GM19452 (cell line): ENCODE results near the gene PLSCR3.

Source experiments
- ATAC-seq: cut with Tn5 transposase; IDR thresholded peaks from one replicate; pipeline ENCODE4 v1.9.1; 2021; ENCODE audit not compliant: unreplicated experiment

The PLSCR3 gene

DNA sequence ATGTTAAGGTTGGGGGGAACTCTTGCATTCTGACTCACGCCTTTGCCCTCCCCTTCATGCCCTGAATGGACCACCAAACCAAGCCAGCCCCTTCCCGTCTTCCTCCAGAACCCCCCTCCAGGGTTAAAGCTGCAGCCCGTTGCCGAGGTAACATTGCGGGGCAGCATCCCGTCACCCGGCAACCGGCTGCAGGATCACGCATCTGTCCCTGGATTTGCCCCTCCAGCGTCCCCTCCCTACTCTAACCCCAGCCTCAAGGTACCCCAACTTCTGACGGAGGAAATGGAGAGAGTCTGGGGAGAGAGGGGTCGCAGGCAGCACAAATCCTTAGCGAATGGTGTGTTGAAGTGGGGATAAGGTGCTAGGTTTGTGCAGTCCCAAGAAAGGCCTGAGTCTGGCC, 12.8 kb upstream of the PLSCR3 start:
- no peak for ATAC-seq

GRCh38 chr17:7406235-7406825, 12.0 kb upstream of the PLSCR3 start:
- no peak for ATAC-seq

- no peak for ATAC-seq
Measured at GRCh38 chr17:7405350-7406234, 11.3 kb upstream of the PLSCR3 start.

DNA sequence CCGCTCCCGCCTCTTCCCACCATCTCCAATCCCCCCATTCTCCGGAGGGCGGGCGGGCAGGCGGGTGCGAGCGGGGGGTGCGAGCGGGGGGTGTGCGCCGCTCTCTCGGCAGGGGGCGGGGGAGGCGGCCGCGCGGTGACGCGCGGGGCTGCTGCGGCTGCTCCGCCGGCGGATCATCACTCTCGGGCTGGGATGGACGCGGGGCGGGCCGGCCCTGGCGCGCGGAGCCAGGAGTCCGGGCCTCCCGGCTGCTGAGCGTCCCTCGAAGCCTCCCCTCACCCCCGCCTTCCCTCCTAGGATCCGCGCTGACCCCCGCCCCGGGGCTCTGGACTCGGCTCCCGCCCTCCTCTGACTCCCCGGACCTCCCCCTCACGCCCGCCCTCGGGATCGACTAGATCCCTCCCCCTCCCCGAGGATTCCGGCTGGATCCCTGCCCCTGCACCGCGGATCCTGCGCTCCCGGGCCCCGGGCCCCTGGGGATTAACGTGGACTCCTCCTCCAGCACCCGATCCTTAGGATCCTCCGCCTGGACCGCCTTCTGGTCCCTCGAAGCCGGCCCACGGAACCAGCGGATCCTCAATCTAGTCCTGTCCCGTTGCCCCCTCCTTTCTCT, 10.5 kb upstream of the PLSCR3 start:
- ATAC-seq = no peak

DNA sequence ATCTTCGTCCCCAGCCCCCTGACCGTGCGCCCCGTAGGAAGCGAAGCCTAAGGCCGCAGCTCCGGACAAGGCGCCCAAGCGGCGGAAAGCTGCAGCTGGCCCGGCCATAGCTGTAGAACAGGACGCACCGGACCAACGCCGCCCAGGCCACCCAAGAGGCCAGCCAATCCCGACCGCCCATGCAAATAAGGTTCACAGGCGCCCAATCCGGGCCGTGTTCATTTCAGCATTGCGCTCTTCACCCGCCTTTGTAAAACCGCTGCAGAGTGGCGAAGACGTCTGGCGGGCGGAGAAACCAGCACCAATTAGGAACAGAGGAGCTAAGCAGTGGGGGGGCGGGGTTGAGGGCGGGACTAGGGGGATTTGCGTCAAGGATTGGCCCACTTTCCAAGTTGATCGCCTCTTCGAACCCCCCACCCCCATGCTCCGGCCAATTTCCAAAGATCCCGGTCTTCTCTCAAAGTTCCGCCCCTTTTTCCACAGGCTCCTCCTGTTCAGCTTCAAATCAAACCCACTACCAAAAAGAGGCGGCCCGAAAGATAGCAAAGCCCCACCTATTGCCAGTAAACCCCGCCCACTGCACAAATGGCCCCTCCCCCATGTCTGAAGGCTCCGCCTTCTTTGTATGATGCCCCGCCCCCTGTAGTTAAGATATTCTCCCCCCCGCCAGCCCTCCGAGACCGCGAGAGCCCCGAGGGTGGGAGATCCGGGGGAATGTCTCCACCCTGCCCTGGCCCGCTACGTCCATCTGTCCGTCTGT, 9.8 kb upstream of the PLSCR3 start, which contains the start of gene TMEM256:
Gene TMEM256 (minus strand): TSS at position 121 of the 760 bp plus-strand sequence. CDS start 13 bp downstream, at position 108.
- ATAC-seq = peak; percentile 92

GRCh38 chr17:7403727-7403976, 9.3 kb upstream of the PLSCR3 start:
- no peak for ATAC-seq

GRCh38 chr17:7403043-7403726, 8.9 kb upstream of the PLSCR3 start:
- no peak for ATAC-seq

DNA sequence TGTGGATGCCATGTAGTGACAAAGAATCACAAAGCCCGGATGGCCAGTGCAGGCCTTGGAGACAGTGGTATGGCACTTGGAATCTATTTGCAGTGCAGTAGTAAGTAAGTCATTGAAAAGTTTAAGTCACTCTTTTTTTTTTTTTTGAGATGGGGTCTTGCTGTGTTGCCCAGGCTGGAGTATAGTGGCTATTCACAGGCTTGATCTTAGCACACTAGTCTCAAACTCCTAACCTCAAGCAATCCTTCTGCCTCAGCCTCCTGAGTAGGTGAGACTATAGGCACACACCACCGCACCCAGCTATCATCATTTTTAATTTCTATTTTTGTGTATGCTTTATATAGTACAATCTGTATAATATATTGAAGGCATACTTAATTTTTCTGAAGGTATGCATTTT, 4.3 kb upstream of the PLSCR3 start:
- no peak for ATAC-seq

DNA sequence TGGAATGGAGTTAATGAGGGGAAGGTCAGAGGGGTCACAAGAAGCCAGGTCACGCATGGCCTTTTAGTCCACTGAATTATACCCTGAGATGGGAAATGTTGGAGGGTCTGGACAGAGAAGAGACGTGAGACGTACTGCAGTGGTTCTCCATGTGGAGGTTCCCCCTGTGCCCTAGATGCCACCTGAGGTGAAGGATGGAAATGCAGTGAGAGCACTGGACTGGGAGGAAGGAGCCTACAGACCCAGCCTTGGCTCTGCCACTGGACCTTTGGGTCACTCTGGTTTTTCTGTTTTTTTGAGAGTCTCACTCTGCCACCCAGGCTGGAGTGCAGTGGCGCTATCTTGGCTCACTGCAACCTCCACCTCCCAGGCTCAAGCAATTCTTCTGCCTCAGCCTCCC, 1.8 kb upstream of the PLSCR3 start:
- no peak for ATAC-seq

- ATAC-seq = peak; percentile 46
Measured at GRCh38 chr17:7393613-7394451, 493 bp downstream of the PLSCR3 start.

DNA sequence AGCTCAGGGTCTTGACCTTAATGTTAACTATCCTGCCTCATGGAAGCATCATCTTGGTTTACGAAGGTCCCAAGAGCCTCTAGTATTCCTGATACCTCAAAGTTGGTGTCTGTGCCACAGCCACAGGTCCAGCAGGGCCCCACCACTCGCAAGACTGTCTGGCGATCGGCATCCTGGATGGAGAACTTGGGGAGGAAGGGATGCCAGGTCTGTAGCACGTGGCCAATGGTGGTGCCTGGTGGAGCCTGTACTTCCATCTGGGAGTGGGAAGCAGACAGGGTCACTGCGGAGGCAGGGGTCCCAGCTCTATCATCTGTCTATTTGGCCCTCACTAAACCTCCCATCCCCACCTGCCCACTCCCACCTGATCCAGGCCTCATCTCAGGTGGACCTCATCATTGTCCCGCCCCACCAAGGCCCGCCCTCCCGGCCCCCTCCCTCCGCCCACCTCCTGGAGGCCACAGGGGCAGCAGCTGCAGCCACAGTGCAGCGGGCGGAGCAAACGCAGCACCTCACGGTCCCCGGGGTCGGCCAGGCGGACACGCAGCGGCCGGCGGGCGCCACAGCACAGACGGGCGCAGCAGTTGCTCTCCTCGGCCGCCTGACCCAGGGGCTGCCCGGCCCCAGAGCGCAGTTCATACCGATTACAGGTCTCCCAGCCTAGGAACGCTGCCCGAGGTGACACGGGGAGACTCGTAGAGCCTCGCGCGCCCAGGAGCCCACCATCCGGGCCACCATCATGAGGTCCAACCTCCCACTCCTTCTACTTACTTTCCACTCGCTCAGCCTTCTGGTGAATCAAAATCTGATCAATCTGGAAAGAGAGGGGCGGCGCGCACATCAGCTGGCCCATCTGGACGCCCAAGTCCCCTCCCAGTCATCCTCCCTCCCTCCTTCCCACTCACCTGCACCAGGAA, 1.4 kb downstream of the PLSCR3 start:
- ATAC-seq = no peak

DNA sequence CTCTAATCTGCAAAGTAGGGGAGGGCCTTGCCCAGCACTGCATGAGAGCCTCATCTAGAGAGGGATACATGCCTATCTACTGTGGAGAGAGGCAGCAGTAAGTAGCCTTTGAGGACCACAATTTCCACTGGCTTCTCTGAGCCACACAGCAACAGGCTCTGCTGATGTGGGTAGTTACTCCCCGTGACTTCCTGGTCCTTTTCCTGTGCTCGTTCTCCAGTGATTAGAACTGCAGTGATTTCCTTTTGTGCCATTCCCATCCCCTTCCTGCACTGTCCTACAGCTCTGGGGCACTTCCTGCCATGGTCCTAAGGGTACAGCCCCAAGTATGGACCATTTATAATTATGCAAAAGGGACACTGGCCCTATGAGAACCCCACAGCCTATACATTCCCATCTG, 3.0 kb downstream of the PLSCR3 start:
- no peak for ATAC-seq

- no peak for ATAC-seq
Measured at GRCh38 chr17:7389924-7390910, 4.1 kb downstream of the PLSCR3 start.

- ATAC-seq = no peak
Measured at GRCh38 chr17:7388856-7389255, 5.5 kb downstream of the PLSCR3 start.

DNA sequence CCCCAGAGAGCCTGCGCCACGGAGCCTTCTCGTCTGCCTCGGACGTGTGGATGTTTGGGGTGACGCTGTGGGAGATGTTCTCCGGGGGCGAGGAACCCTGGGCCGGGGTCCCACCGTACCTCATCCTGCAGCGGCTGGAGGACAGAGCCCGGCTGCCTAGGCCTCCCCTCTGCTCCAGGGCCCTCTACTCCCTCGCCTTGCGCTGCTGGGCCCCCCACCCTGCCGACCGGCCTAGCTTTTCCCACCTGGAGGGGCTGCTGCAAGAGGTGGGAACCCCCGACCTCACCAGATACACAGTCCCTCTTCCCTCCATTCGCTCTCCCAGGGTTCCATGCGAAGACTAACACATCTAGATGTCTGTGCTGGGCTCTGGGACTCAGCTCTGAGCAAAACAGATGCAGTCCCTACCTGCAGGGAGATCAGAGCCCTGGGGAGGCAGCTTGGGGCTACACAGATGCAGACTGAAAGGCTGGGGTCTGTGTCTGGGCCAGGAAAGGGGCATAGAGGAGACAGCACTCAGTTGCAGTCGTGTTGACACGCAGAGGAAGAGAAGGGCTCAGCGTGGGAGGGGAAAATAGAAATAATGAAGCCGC, 9.7 kb downstream of the PLSCR3 start:
- ATAC-seq = no peak

DNA sequence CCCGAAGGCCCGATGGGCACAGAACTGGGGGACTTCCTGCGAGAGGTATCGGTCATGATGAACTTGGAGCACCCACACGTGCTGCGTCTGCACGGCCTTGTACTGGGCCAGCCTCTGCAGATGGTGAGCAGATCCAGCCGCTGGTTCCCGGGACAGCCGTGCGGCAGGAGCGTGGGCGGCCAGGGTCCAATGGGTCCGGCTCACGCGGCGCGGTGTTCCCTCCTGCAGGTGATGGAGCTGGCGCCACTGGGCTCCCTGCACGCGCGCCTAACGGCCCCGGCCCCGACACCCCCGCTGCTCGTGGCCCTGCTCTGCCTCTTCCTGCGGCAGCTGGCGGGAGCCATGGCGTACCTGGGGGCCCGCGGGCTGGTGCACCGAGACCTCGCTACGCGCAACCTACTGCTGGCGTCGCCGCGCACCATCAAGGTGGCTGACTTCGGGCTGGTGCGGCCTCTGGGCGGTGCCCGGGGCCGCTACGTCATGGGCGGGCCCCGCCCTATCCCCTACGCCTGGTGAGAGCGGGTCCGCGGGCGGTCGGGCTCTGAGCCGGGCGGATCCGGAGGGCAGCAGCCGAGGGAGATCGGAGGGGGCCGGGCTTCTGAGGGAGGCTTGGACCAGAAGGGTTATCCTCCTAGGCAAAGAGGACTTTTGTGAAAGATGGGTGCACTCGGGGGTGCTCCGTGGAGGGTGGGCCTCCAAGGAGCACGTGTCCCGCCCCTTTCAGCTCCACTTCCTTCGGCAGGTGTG, 10.4 kb downstream of the PLSCR3 start:
- no peak for ATAC-seq

DNA sequence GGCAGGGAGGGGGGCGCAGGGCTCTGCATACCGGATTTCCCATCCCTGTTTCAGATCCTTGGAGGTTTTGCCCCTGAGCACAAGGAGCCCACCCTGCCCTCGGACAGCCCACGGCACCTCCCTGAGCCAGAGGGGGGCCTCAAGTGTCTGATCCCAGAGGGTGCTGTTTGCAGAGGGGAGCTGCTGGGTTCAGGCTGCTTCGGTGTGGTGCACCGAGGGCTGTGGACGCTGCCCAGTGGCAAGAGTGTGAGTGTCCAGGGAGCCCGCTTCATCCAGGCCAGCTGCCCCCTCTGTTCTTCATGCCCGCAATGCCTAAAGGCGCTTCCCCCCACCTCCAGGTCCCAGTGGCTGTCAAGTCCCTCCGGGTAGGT, 11.0 kb downstream of the PLSCR3 start:
- no peak for ATAC-seq
